ENCODE results near the gene DIABLO.
"Not testable (repeated sequence)": the region's sequence is repeated elsewhere in the genome, so short reads cannot be mapped to it uniquely, and the experiment has no call there.

Gene DIABLO

GRCh38 chr12:122208073-122208820 is 17.6 kb downstream of the DIABLO start:
- DNase-seq (ENCODE audit: low read depth) = no peak

GRCh38 chr12:122207391-122207790 is 18.5 kb downstream of the DIABLO start:
- DNase-seq (ENCODE audit: low read depth) = no peak

GRCh38 chr12:122206976-122207375 is 18.9 kb downstream of the DIABLO start:
- DNase-seq (ENCODE audit: low read depth) = no peak

- no peak for DNase-seq (ENCODE audit: low read depth)
Observed at GRCh38 chr12:122206111-122206881, 19.6 kb downstream of the DIABLO start.

- no peak for DNase-seq (ENCODE audit: low read depth)
Observed at GRCh38 chr12:122205053-122205925, 20.6 kb downstream of the DIABLO start.

GRCh38 chr12:122204167-122205052 is 21.4 kb downstream of the DIABLO start:
- no peak for DNase-seq (ENCODE audit: low read depth)

- DNase-seq (ENCODE audit: low read depth) = peak; percentile 45
Observed at GRCh38 chr12:122203301-122204166, 22.3 kb downstream of the DIABLO start, which contains the start of gene B3GNT4. TSS of gene B3GNT4 (plus strand) at chr12:122203709. CDS start at chr12:122204619, 910 bp downstream.

- DNase-seq (ENCODE audit: low read depth) = not testable (repeated sequence)
Observed at GRCh38 chr12:122202811-122203210, 23.0 kb downstream of the DIABLO start.

GRCh38 chr12:122202017-122202416 is 23.8 kb downstream of the DIABLO start:
- no peak for DNase-seq (ENCODE audit: low read depth)

GRCh38 chr12:122201381-122201780 is 24.5 kb downstream of the DIABLO start:
- no peak for DNase-seq (ENCODE audit: low read depth)

- no peak for DNase-seq (ENCODE audit: low read depth)
Observed at GRCh38 chr12:122200541-122201175, 25.2 kb downstream of the DIABLO start.

- no peak for DNase-seq (ENCODE audit: low read depth)
Observed at GRCh38 chr12:122199484-122200355, 26.1 kb downstream of the DIABLO start.

GRCh38 chr12:122197612-122197966 is 28.3 kb downstream of the DIABLO start:
- DNase-seq (ENCODE audit: low read depth) = no peak

GRCh38 chr12:122195405-122195804 is 30.4 kb downstream of the DIABLO start:
- DNase-seq (ENCODE audit: low read depth) = no peak

GRCh38 chr12:122194804-122195203 is 31.0 kb downstream of the DIABLO start:
- no peak for DNase-seq (ENCODE audit: low read depth)

- no peak for DNase-seq (ENCODE audit: low read depth)
Observed at GRCh38 chr12:122192441-122192840, 33.4 kb downstream of the DIABLO start.

- peak; percentile 51 for DNase-seq (ENCODE audit: low read depth)
Observed at GRCh38 chr12:122190842-122191668, 34.8 kb downstream of the DIABLO start.

All from stimulated activated CD8-positive, alpha-beta memory T cell treated with anti-CD3 and anti-CD28 coated beads, Interleukin-12 subunit alpha, Interleukin-12 subunit beta, amount 100 ng/mL, for 1 hour (primary cell).